Ramos (cell line): ENCODE measurements around the gene LILRB3.
"Not testable (repeated sequence)": the region's sequence is repeated elsewhere in the genome, so short reads cannot be mapped to it uniquely, and the experiment has no call there.

Source experiments
- in situ Hi-C: fragments of 300-500 bp; cut with MboI; formaldehyde crosslinking; loops from one replicate; pipeline ENCODE4 v1.14.3; 2022; ENCODE audit warnings: low sequenced_read_pairs; ENCODE audit not compliant: unreplicated experiment

Gene LILRB3

GRCh38 chr19:54222474-54223276 is at the start of gene LILRB3:
Gene LILRB3, minus strand, starts transcription at chr19:54223007. Its CDS starts 31 bp downstream, at chr19:54222976.
- in situ Hi-C loops = not testable (repeated sequence)

- in situ Hi-C loops = not testable (repeated sequence)
Measured at GRCh38 chr19:54272181-54272580, 49.4 kb upstream of the LILRB3 start.

GRCh38 chr19:54271587-54271986 is 48.8 kb upstream of the LILRB3 start:
- in situ Hi-C loops = not testable (repeated sequence)

- in situ Hi-C loops = no loop called here
Measured at GRCh38 chr19:54271106-54271505, 48.3 kb upstream of the LILRB3 start.

DNA sequence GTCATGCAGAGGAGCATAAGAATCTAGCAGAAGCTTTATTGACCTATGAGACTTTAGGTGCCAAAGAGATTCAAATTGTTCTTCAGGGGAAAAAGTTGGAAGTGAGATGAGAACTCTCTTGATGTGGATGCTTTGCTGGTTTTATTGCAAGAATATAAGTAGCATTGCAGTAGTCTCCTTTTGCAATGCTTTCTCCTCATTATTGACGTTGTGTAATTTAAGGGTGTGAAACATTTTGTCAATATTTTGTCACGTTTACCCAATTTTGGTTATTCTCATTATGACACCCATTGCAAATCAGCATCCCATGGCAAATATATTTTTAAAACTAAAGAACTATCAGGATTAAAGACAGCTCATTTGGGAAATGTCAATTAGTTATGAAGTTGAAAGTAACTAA is 46.1 kb upstream of the LILRB3 start:
- in situ Hi-C loops = no loop called here

GRCh38 chr19:54266133-54266532 is 43.3 kb upstream of the LILRB3 start:
- in situ Hi-C loops = no loop called here

DNA sequence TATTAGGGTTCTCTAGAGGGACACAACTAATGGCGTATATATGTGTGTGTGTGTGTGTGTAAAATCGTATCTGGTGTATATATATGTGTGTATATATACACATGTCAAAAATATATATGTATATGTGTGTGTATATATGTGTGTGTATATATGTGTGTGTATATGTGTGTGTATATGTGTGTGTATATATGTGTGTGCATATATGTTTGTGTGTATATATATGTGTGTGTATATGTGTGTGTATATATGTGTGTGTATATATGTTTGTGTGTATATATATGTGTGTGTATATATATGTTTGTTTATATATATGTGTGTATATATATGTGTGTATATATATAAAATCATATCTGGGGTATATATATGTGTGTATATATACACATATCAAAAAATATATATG is 39.7 kb upstream of the LILRB3 start:
- in situ Hi-C loops = no loop called here

- in situ Hi-C loops = no loop called here
Measured at GRCh38 chr19:54262066-54262465, 39.3 kb upstream of the LILRB3 start.

DNA sequence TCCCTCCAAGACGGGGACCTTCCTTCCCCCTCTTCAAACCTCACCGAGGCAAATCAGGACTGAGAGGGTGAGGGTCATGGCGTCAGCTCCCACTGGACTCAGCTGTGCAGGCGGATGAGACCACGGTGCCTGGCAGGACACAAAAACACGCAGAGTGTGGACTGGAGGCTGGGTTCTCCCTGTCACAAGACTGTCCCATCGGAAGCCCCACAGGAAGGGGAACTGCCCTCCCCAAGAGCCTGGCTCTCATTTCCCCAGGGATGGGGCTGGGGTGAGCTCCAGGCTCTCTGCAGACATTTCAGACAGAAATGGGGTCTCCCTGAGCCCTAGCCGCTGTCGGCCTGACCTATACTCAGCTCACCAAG is 34.3 kb upstream of the LILRB3 start, which contains the start of gene LILRB5:
Gene LILRB5 (minus strand): TSS at position 158 of the 365 bp plus-strand sequence. CDS start 80 bp downstream, at position 78.
- in situ Hi-C loops = no loop called here

DNA sequence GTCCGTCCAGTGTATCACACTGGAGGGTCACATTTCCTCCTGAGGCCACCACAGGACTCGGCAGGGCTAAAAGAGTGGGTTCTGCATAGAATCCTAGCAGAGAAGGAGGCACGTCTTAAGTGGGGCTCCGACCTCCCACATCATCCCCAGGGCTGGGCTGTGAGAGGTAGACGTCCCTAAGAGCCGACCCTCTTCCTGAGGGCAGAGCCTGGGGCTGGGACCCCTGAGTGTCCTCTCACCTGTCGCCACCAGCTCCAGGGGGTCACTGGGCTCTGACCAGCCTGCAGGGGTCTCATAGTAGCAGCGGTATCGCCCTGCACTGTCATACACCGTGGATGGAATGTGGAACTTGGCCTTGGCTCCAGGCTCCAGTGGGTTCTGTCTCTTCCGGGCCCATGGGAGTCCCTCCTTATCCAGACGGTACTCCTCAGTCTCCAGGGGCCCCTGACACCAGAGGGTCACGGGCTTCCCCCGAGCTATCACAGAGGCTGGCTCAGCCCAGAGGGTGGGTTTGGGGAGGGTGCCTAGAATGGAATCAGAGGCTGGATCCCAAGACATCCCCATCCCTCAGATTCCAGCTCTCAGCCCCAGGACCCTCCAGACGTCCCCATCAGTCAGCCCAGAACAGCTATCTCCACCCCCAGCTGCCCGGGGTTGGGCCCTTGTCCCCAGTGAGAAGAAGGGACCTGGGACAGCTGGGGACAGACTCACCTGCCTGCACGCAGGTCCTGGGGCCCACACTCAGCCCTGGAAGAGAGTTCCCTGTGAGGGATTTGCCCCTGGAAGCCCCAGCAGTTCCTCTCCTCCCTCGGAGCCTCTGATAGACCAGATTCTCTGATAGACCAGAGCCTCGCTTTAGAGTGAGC is 33.7 kb upstream of the LILRB3 start:
- in situ Hi-C loops = no loop called here

DNA sequence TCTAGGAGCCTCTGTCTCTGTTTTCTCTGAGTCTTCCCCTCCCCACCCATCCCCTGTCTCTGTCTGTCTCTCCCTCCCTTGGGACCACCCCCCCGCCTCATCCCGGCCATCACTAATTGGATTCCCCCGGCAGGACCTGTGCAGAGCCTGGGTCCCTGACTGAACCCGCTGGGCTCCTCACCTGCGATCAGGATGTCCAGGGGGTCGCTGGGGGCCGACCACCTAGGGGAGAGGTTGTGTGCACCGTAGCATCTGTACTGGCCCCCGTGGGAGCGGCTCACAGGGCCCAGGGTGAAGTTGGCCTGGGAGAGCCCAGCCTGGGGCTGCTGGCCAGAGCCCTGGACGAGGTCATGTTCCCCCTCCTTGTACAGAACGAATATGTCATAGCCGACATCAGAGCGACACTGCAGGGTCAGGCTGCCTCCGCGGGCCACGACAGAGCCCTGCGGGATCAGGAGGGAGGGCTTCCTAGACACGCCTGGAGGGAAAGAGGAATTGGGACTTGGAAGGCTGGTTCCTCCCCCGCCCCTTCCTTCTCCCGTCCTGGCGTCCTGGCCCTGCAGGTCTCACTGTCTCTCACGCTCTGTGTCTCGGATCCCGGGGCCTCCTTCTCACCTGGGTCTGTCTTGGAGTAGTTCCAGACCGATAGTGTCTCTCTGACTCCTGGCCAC is 32.4 kb upstream of the LILRB3 start:
- in situ Hi-C loops = no loop called here

DNA sequence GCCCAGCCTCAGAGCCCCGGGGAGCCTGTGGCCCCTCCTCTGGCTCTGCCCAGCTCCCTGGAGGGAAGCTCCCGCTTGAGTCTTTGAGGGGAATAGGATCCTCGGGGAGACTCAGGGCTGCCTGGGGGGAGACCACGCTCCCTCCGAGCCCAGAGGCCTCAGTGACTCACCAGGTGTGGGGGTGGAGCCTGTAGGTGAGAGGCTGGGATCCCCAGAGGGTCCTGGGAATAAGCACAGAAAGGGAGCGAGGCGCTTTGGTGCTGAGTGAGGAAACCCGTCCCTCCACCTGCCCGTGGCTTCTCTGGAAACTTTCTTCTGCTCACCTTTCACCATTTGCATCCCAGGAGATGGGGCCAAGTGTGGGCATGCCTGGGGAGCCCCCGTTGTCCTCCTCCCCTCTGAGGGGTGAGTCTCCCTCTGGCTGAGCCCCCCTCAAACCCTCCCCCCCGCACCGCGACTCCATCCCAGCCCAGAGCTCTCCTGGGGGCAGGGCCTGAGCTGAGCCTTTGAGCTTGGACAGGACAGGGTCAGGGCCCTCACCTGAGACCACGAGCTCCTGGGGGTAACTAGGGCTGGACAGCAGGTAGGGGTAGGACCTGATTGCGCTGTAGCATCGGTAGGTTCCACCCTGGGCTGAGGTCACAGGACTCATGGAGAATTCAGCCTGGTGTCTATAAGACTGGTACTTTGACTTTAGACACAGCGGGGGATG is 31.5 kb upstream of the LILRB3 start:
- in situ Hi-C loops = no loop called here

DNA sequence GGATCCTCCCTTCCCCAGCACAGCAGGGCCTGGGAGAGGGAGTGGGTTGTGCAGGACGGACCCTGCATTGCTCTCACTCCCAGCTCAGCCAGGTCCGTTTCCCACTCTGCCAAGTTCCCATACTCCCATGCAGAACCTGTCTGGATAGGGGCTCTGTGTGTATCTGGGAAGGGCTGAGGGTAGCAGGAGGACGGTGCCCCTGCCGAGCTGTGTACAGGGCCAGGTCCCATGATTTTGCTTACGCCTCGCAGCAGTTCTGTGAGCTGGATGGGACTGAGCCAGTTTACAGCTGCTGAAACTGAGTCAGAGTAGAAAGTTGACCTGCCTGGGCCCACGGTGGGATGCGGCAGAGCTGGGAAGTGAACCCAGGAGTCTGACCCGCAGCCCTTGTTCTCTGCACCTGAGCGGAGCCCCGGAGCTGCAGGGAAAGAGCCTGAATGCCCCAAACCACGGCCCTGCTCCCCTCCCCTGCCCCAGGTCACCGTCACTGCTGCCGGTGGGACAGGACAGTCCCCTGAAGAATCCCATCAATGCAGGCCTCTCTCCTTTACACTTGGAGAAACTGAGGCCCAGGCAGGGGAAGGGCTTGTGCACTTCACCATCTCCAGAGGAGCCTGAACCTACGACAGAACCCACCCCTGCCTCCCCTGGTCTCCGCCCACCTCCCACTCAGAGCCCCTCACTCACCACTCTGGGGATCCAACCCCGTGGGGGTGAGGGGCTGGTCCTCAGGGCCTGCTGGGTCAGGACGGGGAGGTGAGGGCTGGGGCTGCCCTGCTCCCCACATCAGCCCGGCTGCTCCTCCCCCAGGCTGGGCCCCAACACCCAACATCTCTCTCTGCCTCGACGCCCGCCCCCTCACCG is 30.8 kb upstream of the LILRB3 start:
- in situ Hi-C loops = no loop called here

GRCh38 chr19:54252845-54253244 is 30.0 kb upstream of the LILRB3 start:
- in situ Hi-C loops = no loop called here

DNA sequence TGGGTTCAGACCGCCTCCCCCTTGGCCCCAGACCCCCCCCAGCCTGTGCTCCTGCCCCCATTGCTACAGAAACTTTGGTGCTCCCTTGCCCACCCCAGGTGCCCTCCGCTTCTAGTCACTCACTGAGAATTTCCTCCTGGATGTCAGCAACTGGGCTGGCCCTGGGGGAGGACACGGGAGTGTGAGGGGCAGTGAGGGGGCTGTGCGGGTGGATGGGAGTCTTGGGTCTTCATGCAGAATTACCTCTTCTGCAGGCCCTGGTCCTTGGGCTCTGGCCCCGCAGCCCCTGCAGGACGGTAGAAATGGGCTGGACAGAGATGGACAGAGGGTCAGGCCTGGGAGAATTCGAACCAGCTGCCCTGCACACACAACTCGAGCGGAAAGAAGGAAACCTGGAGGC is 29.4 kb upstream of the LILRB3 start:
- in situ Hi-C loops = no loop called here

DNA sequence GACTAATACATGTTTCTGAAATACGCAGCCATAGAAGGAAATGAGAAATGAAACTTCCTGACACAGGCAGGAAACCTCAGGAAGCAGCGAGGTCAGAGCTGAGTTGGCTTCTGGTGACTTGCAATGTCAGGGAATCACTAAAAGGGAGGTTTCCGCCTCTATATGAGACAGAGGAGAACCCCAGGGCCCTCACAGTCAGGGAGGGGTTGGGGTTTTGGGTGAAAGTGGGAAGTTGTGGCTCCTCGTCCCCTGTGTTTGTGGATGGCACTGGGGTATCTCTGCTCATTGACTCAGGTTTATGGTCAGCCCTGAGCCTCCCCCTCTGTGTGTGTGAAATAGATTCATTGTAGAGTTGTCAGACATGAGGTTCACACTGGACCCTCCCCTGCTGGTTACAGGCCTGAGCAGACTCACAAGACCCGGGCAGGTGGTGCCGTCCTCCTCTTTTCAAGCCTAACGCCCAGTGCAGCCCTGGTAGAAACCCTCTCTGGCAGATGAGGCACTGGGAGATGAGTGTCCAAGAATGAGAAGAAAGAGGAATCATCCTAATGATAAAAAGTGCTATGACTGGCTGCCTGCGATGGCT is 25.3 kb upstream of the LILRB3 start:
- in situ Hi-C loops = loop anchor here (25.0 kb wide), 1 partner anchor 411 kb away; no protein-coding TSS in a partner anchor

- in situ Hi-C loops = loop anchor here (25.0 kb wide), 1 partner anchor 410 kb away; no protein-coding TSS in a partner anchor
Measured at GRCh38 chr19:54247106-54247930, 24.5 kb upstream of the LILRB3 start.

- in situ Hi-C loops = loop anchor here (25.0 kb wide), 1 partner anchor 409 kb away; no protein-coding TSS in a partner anchor
Measured at GRCh38 chr19:54245936-54246335, 23.1 kb upstream of the LILRB3 start.
